Osteoblast (primary cell): ENCODE results near the gene HTRA2. TPM values are rescaled to one million over a fixed set of nuclear protein-coding genes. Genes with fewer than 3 reads are reported as not detected.
A peak's percentile ranks its signal among the peaks of the same experiment; 100 is the strongest.

Source experiments
- DNase-seq: peaks from one replicate; pipeline ENCODE4 v3.0.0; 2011; ENCODE audit warnings: low spot score, mixed read lengths; ENCODE audit not compliant: insufficient read length; ENCODE audit errors: missing footprints
- H2AFZ ChIP-seq: 2 replicates; pipeline ENCODE4 v1.6.0; 2011; ENCODE audit warnings: mild to moderate bottlenecking, low read length
- H3K27ac ChIP-seq: 2 replicates; pipeline ENCODE4 v1.5.1; 2011; ENCODE audit warnings: mild to moderate bottlenecking, low read depth, low read length, moderate library complexity
- H3K27me3 ChIP-seq: 2 replicates; pipeline ENCODE4 v1.6.0; 2012; ENCODE audit warnings: mild to moderate bottlenecking, control low read depth, inconsistent platforms, low read length, moderate library complexity; ENCODE audit not compliant: insufficient read depth
- H3K36me3 ChIP-seq: 2 replicates; pipeline ENCODE4 v1.5.1; 2011; ENCODE audit warnings: mild to moderate bottlenecking, low read length, control low read depth, moderate library complexity; ENCODE audit not compliant: insufficient read depth
- H3K4me1 ChIP-seq: 2 replicates; pipeline ENCODE4 v1.5.1; 2011; ENCODE audit warnings: mild to moderate bottlenecking, low read length, control low read depth, moderate library complexity; ENCODE audit not compliant: insufficient read depth
- H3K4me2 ChIP-seq: 2 replicates; pipeline ENCODE4 v1.6.0; 2011; ENCODE audit warnings: mild to moderate bottlenecking, low read length; ENCODE audit not compliant: insufficient read depth
- H3K4me3 ChIP-seq: fragments of 200-600 bp; sonication (generic); 3 replicates; pipeline ENCODE4 v1.5.1; 2012; ENCODE audit warnings: mild to moderate bottlenecking, low read length, inconsistent platforms; ENCODE audit not compliant: insufficient read depth
- H3K79me2 ChIP-seq: 2 replicates; pipeline ENCODE4 v1.6.0; 2012; ENCODE audit warnings: mild to moderate bottlenecking, low read length, control low read depth, inconsistent platforms; ENCODE audit not compliant: insufficient read depth
- H3K9me3 ChIP-seq: 2 replicates; pipeline ENCODE4 v1.5.1; 2011; ENCODE audit warnings: low read depth, low read length, control low read depth
- H4K20me1 ChIP-seq: 2 replicates; pipeline ENCODE4 v1.6.0; 2012; ENCODE audit warnings: mild to moderate bottlenecking, low read length, control low read depth; ENCODE audit not compliant: insufficient read depth
- CTCF ChIP-seq: IDR thresholded peaks from 2 replicates; pipeline ENCODE4 v1.5.1; 2011; ENCODE audit warnings: mild to moderate bottlenecking, low read depth, low read length, moderate library complexity; ENCODE audit errors: extremely low read depth
- total RNA-seq: library from RNA; depleted of rRNA; stranded (reverse); fragments of >200 nt; gene quantifications from 2 replicates; pipeline ENCODE4 v1.2.3, GENCODE V29; 2012

HTRA2 gene
- total RNA-seq, 1 donor, result 51.8 TPM

GRCh38 chr2:74569686-74570085 is 40.0 kb downstream of the HTRA2 start:
- H3K4me2 ChIP-seq, result no peak overlapping the region
- no peaks in the 10 kb centered on the region for H3K9me3 ChIP-seq
- no peak overlapping the region for H3K4me3 ChIP-seq
- H3K4me1 ChIP-seq, result peaks cover 63% of the 10 kb centered on the region
- H3K79me2 ChIP-seq, result no peaks in the 10 kb centered on the region
- H2AFZ ChIP-seq, result no peak overlapping the region
- no peaks in the 10 kb centered on the region for H3K27me3 ChIP-seq
- TF ChIP-seq CTCF, result no peak
- H3K36me3 ChIP-seq, result no peaks in the 10 kb centered on the region
- no peak for DNase-seq
- H4K20me1 ChIP-seq, result no peaks in the 10 kb centered on the region
- H3K27ac ChIP-seq, result peak overlapping the region; percentile 98

- Histone ChIP-seq H3K27me3 (no peaks in the 10 kb centered on the region), H3K79me2 (no peaks in the 10 kb centered on the region), H3K4me1 (peaks cover 67% of the 10 kb centered on the region), H3K27ac (no peak overlapping the region), H2AFZ (no peak overlapping the region), H3K9me3 (no peaks in the 10 kb centered on the region), H3K36me3 (no peaks in the 10 kb centered on the region), H3K4me3 (no peak overlapping the region), H3K4me2 (no peak overlapping the region), H4K20me1 (no peaks in the 10 kb centered on the region)
- DNase-seq, result no peak
- TF ChIP-seq CTCF, result no peak
Observed at GRCh38 chr2:74571058-74571457, 41.3 kb downstream of the HTRA2 start.

GRCh38 chr2:74572178-74572925 is 42.6 kb downstream of the HTRA2 start:
- no peak for DNase-seq
- no peaks in the 10 kb centered on the region for H3K9me3 ChIP-seq
- no peaks in the 10 kb centered on the region for H4K20me1 ChIP-seq
- peaks cover 68% of the 10 kb centered on the region for H3K4me1 ChIP-seq
- H3K4me2 ChIP-seq, result no peak overlapping the region
- TF ChIP-seq CTCF, result peak; percentile 18
- H3K36me3 ChIP-seq, result no peaks in the 10 kb centered on the region
- no peak overlapping the region for H2AFZ ChIP-seq
- H3K79me2 ChIP-seq, result no peaks in the 10 kb centered on the region
- H3K4me3 ChIP-seq, result no peak overlapping the region
- peak overlapping the region; percentile 34 for H3K27ac ChIP-seq
- no peaks in the 10 kb centered on the region for H3K27me3 ChIP-seq

- Histone ChIP-seq H3K36me3 (no peaks in the 10 kb centered on the region), H3K27me3 (no peaks in the 10 kb centered on the region), H3K4me1 (peaks cover 64% of the 10 kb centered on the region), H3K27ac (peak overlapping the region; percentile 90), H4K20me1 (no peaks in the 10 kb centered on the region), H2AFZ (peak overlapping the region; percentile 71), H3K4me3 (peak overlapping the region; percentile 54), H3K9me3 (no peaks in the 10 kb centered on the region), H3K79me2 (no peaks in the 10 kb centered on the region), H3K4me2 (peak overlapping the region; percentile 81)
- no peak for TF ChIP-seq CTCF
- DNase-seq, result peak; percentile 91
Observed at GRCh38 chr2:74573747-74574562, 44.2 kb downstream of the HTRA2 start.
